Activated T-helper 17 cell treated with anti-CD3 and anti-CD28 coated beads, Interleukin-2, amount 50 U/mL, for 72 hours (primary cell): Measurements from ENCODE around the gene PDCD2L. TPM values are rescaled to one million over a fixed set of nuclear protein-coding genes. Genes with fewer than 3 reads are reported as not detected.
A peak's percentile ranks its signal among the peaks of the same experiment; 100 is the strongest.
"Not testable (repeated sequence)": the region's sequence is repeated elsewhere in the genome, so short reads cannot be mapped to it uniquely, and the experiment has no call there.

Experiments used
- ATAC-seq: fragments of 150-1000 bp; cut with Tn5 transposase; replicated peaks from 2 replicates; pipeline ENCODE4 v1.10.0; 2021; ENCODE audit warnings: mild to moderate bottlenecking, moderate library complexity
- H3K27ac Mint-ChIP-seq: one replicate; pipeline ENCODE4 v1.8.0; 2022; ENCODE audit warnings: mixed read lengths
- H3K27me3 Mint-ChIP-seq: one replicate; pipeline ENCODE4 v1.8.0; 2022; ENCODE audit warnings: mixed read lengths
- H3K36me3 Mint-ChIP-seq: one replicate; pipeline ENCODE4 v1.8.0; 2022; ENCODE audit warnings: low read depth, mild to moderate bottlenecking, mixed read lengths
- H3K4me1 Mint-ChIP-seq: one replicate; pipeline ENCODE4 v1.8.0; 2022; ENCODE audit warnings: mixed read lengths
- H3K4me3 Mint-ChIP-seq: one replicate; pipeline ENCODE4 v1.8.0; 2022; ENCODE audit warnings: mild to moderate bottlenecking, mixed read lengths
- H3K9me3 Mint-ChIP-seq: one replicate; pipeline ENCODE4 v1.8.0; 2022; ENCODE audit warnings: mixed read lengths
- total RNA-seq, 2 donors: library from RNA; stranded (reverse); gene quantifications; one replicate each; pipeline ENCODE4 v1.2.3, GENCODE V29; 2022

The PDCD2L gene
- total RNA-seq, 2 donors from 2014 or later, result 11.9 to 30.4 TPM

DNA sequence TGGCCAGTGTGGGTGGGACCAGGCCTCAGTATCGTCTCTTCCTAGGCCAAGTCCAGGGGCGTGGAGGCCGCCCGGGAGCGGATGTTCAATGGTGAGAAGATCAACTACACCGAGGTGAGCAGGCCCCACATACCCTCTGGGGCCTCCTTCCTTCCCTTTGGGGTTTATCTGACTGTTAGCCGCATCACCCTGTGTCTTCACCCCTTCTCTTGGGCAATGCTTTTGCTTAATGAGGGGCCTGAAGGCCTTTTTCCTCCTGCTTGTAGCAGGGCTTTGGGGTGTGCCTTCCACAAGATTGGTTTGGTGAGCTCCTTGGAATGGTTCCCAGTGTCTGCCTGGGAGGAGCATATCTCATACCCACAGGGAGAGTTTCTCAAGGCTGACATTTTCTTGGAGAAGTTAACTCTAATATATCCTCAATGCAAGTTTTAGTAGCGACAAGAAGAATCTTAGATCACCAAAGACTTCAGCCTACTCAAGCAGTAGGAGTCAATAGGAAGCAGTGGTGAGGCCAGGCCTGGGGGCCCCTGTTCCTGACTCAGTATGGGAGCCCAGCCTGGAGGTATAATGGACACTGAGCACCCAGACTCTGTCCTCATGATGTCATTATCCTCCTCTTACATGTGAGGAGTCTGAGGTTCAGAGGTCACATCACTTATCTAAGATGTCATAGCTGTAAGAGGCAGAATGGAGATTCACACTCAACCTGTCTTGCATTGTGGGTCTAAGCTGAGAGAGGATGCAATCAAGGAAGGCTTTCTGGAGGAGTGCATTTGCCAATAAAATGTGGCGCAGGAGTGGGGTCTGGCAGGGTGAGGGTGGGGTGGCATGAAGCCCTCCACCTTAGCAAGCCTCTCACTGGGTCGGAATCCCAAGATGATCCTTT is 37.2 kb upstream of the PDCD2L start:
- H3K4me3 Mint-ChIP-seq, result peak overlapping the region; percentile 97
- peaks cover 7% of the 10 kb centered on the region for H3K36me3 Mint-ChIP-seq

DNA sequence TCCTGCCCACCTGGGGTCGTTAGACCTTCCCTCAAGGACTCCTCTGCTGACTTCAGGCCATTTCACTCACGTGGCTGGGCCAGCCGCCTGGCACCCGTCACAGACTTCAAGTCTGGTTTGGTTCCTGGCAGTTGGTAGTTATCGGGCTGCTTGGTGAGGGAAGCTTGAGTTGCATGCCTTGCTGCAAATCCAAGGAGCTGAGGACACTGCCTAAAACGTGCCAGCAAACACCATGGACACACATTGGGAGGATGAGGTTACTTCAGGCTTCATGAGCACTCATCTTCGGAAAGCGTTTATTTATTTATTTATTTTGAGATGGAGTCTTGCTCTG is 36.6 kb upstream of the PDCD2L start:
- peaks cover 29% of the 10 kb centered on the region for H3K4me1 Mint-ChIP-seq
- H3K4me3 Mint-ChIP-seq, result peak overlapping the region; percentile 97
- peak overlapping the region; percentile 94 for H3K27ac Mint-ChIP-seq
- no peak for ATAC-seq
- no peaks in the 10 kb centered on the region for H3K27me3 Mint-ChIP-seq
- no peaks in the 10 kb centered on the region for H3K9me3 Mint-ChIP-seq
- H3K36me3 Mint-ChIP-seq, result peaks cover 7% of the 10 kb centered on the region

More for the DNA sequence above, 37.2 kb upstream of the PDCD2L start:
- ATAC-seq, result no peak
- H3K4me1 Mint-ChIP-seq, result peaks cover 29% of the 10 kb centered on the region
- no peaks in the 10 kb centered on the region for H3K27me3 Mint-ChIP-seq
- H3K9me3 Mint-ChIP-seq, result no peaks in the 10 kb centered on the region
- H3K27ac Mint-ChIP-seq, result peak overlapping the region; percentile 94

DNA sequence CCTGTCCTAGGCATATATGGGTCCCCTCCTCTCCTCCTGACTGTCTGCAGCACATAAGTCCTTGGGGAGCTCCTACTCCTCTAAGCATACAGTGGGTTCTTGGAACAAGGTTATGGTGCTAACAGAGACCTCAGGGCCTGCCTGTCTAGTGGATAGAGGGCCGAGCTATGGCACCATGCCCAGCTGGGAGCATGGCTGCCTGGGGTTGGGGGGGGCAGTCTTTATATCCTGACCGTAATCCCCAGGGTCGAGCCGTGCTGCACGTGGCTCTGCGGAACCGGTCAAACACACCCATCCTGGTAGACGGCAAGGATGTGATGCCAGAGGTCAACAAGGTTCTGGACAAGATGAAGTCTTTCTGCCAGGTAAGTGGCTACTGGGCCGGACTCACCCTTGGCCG is 35.9 kb upstream of the PDCD2L start:
- Mint-ChIP-seq H3K9me3 (no peaks in the 10 kb centered on the region), H3K27me3 (no peaks in the 10 kb centered on the region), H3K27ac (peak overlapping the region; percentile 94), H3K4me1 (peaks cover 23% of the 10 kb centered on the region), H3K36me3 (peaks cover 7% of the 10 kb centered on the region), H3K4me3 (peak overlapping the region; percentile 97)
- no peak for ATAC-seq

DNA sequence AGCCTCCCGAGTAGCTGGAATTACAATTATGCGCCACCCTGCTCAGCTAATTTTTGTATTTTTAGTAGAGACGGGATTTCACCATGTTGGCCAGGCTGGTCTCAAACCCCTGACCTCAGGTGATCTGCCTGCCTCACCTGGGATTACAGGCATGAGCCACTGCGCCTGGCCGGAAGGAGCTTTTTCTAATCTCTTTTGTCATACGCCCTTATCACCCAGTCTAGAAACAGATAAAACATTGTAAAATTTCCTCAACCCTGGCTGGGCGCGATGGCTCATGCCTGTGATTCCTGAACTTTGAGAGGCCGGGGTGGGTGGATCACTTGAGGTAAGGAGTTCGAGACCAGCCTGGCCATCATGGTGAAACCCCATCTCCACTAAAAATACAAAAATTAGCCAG is 35.0 kb upstream of the PDCD2L start:
- peaks cover 27% of the 10 kb centered on the region for H3K4me1 Mint-ChIP-seq
- not testable (repeated sequence) for H3K27me3 Mint-ChIP-seq, H3K36me3 Mint-ChIP-seq, ATAC-seq, H3K9me3 Mint-ChIP-seq, H3K27ac Mint-ChIP-seq
- peak overlapping the region; percentile 43 for H3K4me3 Mint-ChIP-seq

DNA sequence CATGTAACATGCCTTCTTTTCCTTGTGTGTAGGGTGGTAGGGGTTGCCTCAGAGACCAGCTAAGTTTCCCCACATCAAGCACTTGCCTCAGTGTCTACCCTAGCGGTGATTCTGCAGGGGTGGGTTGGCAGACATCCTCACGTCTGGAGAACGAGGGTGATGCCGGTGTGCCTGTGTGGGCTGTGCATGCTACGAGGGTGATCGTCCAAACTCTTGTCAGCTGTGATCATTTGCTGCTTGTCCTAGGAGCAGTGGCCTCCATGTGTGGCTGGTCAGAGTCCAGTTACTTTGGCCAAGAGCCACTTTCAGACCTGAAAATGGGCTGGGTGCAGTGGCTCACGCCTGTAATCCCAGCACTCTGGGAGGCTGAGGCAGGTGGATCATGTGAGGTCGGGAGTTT is 34.1 kb upstream of the PDCD2L start:
- peak overlapping the region; percentile 43 for H3K4me3 Mint-ChIP-seq
- H3K27ac Mint-ChIP-seq, result peak overlapping the region; percentile 30
- H3K9me3 Mint-ChIP-seq, result no peaks in the 10 kb centered on the region
- no peaks in the 10 kb centered on the region for H3K36me3 Mint-ChIP-seq
- no peak for ATAC-seq
- H3K4me1 Mint-ChIP-seq, result peaks cover 33% of the 10 kb centered on the region
- no peaks in the 10 kb centered on the region for H3K27me3 Mint-ChIP-seq

DNA sequence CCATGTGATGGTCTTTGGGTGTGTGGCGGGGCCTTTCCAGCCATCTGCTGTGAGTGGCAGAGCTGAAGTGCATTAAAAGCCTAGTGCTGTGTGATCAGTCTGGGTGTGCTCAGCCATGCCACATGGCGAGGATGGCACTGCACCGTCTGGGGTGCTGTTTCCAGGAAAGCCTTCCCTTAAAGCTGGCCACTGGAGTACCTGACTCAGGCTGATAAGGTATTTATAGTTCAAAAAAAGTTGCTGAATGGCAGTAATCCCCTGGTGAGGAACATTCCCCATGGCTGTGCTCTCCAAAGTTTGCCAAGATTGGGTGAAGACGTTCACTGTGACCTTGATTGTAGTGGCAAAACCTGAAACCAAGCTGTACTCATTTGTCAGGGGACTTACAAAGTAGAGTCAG is 33.2 kb upstream of the PDCD2L start:
- H3K9me3 Mint-ChIP-seq, result no peaks in the 10 kb centered on the region
- H3K27me3 Mint-ChIP-seq, result no peaks in the 10 kb centered on the region
- no peaks in the 10 kb centered on the region for H3K36me3 Mint-ChIP-seq
- no peak for ATAC-seq
- H3K4me3 Mint-ChIP-seq, result peak overlapping the region; percentile 43
- H3K27ac Mint-ChIP-seq, result peak overlapping the region; percentile 42
- peaks cover 39% of the 10 kb centered on the region for H3K4me1 Mint-ChIP-seq

DNA sequence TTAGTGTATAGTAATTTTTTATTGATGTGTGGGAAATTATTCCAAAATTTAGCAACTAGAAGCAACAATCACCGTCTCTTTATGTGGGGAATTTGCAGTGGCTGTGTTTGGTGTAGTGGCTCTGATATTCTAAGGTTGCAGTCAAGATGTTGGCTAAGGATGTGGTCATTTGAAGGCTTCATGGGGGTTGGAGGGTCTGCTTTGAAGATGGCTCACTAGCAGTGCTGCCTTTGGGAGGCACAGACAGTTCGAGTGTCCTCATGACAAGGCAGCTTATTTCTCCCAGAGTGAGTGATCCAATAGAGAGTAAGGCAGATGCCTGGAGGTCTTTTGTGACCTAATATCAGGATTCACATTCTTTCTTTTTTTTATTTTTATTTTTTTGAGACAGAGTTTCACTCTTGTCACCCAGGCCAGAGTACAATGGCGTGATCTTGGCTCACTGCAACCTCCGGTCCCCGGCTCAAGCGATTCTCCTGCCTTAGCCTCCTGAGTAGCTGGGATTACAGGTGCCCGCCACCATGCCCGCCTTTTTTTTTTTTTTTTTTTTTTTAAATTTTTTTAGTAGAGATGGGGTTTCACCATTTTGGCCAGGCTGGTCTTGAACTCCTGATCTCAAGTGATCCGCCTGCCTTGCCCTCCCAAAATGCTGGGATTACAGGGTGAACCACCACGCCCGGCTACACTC is 30.5 kb upstream of the PDCD2L start:
- Mint-ChIP-seq H3K36me3 (no peaks in the 10 kb centered on the region), H3K27ac (peak overlapping the region; percentile 28)

DNA sequence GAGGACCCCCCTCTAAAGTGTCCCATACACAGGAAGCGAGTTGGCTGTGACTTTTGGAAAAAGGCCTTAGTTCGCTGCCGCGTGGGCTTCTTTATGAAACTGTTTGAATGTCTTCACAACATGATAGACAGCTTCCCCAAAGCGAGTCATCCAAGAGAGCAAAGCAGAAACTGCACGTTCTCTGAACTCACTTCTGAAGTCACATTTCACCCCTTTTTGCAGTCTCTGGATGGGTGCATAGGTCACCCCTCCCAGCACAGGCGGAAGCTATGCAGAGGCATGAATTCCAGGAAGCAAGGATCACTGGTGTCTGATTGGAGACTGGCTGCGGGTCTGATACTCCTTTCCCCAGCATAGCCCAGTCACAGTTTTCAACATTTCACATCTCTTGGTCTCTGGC is 28.6 kb upstream of the PDCD2L start:
- H3K4me3 Mint-ChIP-seq, result peak overlapping the region; percentile 62
- H3K27ac Mint-ChIP-seq, result peak overlapping the region; percentile 84
- H3K36me3 Mint-ChIP-seq, result no peaks in the 10 kb centered on the region

More for the DNA sequence above, 30.5 kb upstream of the PDCD2L start:
- Mint-ChIP-seq H3K9me3 (no peaks in the 10 kb centered on the region), H3K27me3 (no peaks in the 10 kb centered on the region), H3K4me3 (peak overlapping the region; percentile 62), H3K4me1 (peaks cover 29% of the 10 kb centered on the region)
- ATAC-seq, result no peak

DNA sequence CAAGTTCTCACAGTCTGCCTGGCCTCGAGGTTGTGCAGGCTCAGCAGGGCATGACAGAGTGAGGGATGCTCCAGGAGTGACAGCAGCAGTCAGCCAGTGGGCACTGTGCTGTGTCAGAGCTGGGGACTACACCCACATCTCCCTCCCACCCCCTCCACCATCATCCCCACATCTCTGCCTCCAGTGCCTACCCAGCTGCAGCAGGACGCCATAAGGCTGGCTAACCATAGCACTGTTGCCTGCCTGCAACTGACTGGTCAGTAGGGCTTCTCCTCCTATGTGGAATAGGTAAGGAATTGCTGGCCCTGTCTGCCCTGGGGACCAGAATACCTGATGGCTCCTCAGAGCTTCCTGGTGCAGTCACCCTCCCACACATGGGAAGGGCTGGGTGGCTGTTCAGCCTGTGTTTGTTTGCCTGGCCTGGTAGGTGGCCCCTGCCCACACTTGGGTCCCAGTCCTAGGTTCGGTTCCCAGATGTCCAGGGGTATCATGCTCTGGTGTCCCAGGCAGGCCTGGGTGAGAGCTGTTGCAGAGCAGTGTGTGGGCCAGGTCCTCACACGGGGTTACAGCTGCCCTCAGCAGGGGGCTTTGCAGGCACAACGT is 23.5 kb upstream of the PDCD2L start:
- Mint-ChIP-seq H3K4me1 (peaks cover 23% of the 10 kb centered on the region), H3K27ac (no peak overlapping the region), H3K9me3 (no peaks in the 10 kb centered on the region), H3K4me3 (no peak overlapping the region), H3K36me3 (no peaks in the 10 kb centered on the region), H3K27me3 (no peaks in the 10 kb centered on the region)
- ATAC-seq, result no peak

More for the DNA sequence above, 28.6 kb upstream of the PDCD2L start:
- Mint-ChIP-seq H3K9me3 (no peaks in the 10 kb centered on the region), H3K4me1 (peaks cover 26% of the 10 kb centered on the region), H3K27me3 (no peaks in the 10 kb centered on the region)
- ATAC-seq, result peak; percentile 92

DNA sequence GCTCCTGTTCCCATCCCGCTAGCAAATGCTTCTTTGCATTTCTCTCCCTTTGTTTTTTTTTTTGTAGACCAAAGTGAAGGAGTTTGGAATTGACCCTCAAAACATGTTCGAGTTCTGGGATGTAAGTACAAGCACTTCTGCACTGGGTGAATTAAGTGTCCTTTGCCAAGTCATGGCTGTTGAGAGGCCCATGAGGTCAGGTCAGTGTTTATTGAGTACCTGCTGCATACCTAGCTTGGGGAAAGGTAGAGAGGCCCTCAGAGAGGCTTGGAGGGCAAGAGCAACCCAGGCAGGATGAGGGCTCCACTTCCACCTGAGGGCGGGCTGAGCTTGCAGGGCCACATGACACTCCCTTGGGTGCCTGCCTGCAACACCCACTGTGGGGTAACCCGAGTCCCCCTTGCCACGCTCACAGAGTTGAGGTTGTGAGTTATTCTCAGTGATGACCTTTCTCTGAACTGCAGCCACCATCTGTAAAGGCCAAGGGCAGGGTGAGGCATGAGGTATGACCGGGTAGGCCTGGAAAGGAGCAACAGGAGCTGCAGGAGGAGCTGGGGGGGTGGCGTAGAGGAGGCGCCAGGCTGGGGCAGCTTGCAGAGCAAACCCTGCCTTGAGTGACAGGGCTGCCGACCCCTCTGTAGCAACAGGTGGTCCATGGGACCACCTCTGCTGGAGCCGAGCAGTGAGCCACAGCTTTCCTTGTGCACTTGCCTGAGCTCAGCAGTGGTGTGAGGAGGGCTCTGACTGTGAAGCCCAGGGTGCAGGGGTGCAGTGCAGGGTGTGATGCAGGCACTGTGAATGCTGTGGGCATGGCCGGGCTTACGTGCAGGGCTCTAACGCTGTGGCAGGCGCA is 22.6 kb upstream of the PDCD2L start:
- Mint-ChIP-seq H3K36me3 (no peaks in the 10 kb centered on the region), H3K9me3 (no peaks in the 10 kb centered on the region), H3K27me3 (no peaks in the 10 kb centered on the region), H3K27ac (no peak overlapping the region), H3K4me1 (peaks cover 29% of the 10 kb centered on the region), H3K4me3 (no peak overlapping the region)
- no peak for ATAC-seq

DNA sequence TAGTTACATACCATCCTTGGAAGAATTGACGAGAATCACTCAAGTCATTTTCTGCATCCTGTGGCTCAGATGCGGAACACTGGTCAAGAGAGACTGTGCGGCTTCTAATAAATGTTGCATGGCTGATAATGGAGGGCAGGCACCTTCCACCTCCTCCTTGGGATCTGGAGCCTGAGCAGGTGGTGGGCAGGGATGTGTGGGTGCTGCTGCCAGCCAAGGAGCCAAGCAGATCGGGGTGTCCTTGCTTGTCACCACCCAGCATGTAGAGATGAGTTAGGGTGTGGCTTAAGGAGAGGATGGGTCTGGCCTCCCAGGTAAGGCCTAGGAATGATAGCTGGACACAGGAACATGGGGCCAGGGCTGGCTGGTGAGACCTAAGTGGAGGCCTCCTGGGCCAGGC is 21.7 kb upstream of the PDCD2L start:
- H3K27me3 Mint-ChIP-seq, result no peaks in the 10 kb centered on the region
- no peaks in the 10 kb centered on the region for H3K9me3 Mint-ChIP-seq
- ATAC-seq, result no peak
- H3K27ac Mint-ChIP-seq, result peak overlapping the region; percentile 65
- H3K4me3 Mint-ChIP-seq, result no peak overlapping the region
- no peaks in the 10 kb centered on the region for H3K36me3 Mint-ChIP-seq
- peaks cover 30% of the 10 kb centered on the region for H3K4me1 Mint-ChIP-seq

DNA sequence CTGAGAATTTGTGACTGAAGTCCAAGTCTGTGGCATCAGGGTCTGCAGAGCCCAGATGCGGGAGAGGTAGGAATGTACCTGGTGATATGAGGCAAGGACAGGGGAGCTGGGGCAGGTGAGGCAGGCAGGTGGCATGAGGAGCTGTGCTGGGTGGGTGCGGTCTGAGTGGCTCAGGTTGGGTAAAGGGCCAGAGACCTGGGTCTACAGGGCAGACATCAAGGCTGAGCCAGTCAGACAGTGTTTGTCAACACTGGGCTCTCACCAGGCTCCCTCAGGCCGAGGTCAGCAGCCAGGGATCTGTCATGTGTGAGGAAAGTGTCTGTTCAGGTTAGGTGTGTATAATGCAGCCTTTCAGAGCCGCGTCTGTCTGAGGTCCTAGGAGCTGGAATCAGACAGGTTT is 20.6 kb upstream of the PDCD2L start:
- no peak for ATAC-seq
- Mint-ChIP-seq H3K4me1 (peaks cover 30% of the 10 kb centered on the region), H3K27me3 (no peaks in the 10 kb centered on the region), H3K36me3 (no peaks in the 10 kb centered on the region), H3K9me3 (no peaks in the 10 kb centered on the region), H3K4me3 (no peak overlapping the region), H3K27ac (peak overlapping the region; percentile 65)

DNA sequence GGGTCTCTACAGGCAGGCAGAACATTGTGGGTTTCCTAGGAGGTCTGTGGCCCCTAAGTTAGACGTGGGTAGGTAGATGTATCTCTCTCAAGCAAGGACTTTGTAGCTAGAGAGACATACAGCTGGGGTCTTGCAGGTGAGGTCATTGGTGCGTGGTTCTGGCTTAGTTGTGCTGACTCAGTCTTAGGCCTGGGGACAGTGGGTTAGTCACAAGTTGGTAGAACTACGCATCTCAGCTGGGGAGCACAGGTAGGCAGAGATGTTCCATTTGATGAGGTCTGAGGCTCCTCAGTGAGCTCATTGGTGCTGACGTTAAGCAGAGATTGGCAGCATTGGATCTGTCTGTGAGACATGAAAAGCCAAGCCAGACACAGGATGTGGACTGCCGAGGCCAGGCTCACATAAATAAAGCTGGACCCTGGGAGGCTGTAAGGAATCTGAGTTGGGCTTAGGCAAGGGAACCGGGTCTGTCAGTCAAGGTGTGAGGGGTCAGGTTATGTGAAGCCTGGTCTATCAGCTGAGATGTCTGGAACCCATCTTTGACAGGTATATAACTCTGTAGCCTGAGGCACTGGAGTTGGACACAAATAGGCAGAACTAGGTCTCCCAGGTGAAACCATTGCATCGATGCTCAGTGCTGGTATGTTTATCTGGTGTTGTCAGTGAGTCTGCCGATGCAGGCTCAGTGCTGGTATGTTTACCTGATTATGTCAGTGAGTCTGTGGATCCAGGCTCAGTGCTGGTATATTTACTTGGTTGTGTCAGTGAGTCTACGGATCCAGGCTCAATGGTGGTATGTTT is 17.4 kb upstream of the PDCD2L start:
- Mint-ChIP-seq H3K9me3 (no peaks in the 10 kb centered on the region), H3K4me3 (no peak overlapping the region), H3K27me3 (no peaks in the 10 kb centered on the region), H3K36me3 (no peaks in the 10 kb centered on the region), H3K4me1 (peaks cover 30% of the 10 kb centered on the region), H3K27ac (peak overlapping the region; percentile 65)
- peak; percentile 40 for ATAC-seq
